GM19238 (cell line): ENCODE results near the gene TCEA2.
A peak's percentile ranks its signal among the peaks of the same experiment; 100 is the strongest.

ENCODE experiments used
- DNase-seq: peaks from one replicate; pipeline ENCODE4 v3.0.0; 2011; ENCODE audit warnings: low spot score; ENCODE audit not compliant: insufficient read length

TCEA2 gene

GRCh38 chr20:64048402-64049044 lies 14.5 kb upstream of the TCEA2 start:
- no peak for DNase-seq

- DNase-seq = no peak
These were observed 13.7 kb upstream of the TCEA2 start, which contains the start of gene SOX18 for GRCh38 chr20:64049060-64049877. Gene SOX18 (minus strand): TSS chr20:64049639. CDS start chr20:64049516, 123 bp downstream.

DNA sequence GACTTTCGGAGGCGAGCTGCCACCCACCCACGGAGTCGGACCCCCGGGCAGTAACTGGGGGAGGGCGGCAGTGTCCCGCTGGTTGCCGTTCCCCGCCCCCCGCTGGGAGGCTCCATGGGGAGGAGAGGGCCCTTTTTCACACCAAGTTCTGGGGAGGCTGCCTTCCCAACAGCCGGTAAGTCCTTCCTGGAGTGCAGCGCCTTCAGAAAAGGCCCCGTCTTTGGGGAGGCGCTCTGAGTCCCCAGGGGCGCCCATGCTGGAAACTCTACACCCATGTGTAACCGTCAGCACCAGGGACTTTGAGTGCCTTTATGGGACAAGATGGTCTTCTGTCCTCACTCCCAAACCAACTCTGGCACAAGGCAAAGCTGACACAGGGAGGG lies 13.1 kb upstream of the TCEA2 start:
- no peak for DNase-seq

- DNase-seq = no peak
These were observed 12.6 kb upstream of the TCEA2 start for GRCh38 chr20:64050261-64051032.

- no peak for DNase-seq
These were observed 12.0 kb upstream of the TCEA2 start for GRCh38 chr20:64051033-64051452.

GRCh38 chr20:64051561-64052325 lies 11.3 kb upstream of the TCEA2 start:
- DNase-seq = no peak

GRCh38 chr20:64052326-64052722 lies 10.7 kb upstream of the TCEA2 start:
- no peak for DNase-seq

- DNase-seq = no peak
These were observed 9.8 kb upstream of the TCEA2 start for GRCh38 chr20:64052987-64053840.

GRCh38 chr20:64053841-64054661 lies 8.9 kb upstream of the TCEA2 start:
- DNase-seq = no peak

- no peak for DNase-seq
These were observed 7.6 kb upstream of the TCEA2 start for GRCh38 chr20:64055396-64055892.

GRCh38 chr20:64055893-64056638 lies 6.9 kb upstream of the TCEA2 start:
- no peak for DNase-seq

- no peak for DNase-seq
These were observed 6.4 kb upstream of the TCEA2 start for GRCh38 chr20:64056639-64056888.

DNA sequence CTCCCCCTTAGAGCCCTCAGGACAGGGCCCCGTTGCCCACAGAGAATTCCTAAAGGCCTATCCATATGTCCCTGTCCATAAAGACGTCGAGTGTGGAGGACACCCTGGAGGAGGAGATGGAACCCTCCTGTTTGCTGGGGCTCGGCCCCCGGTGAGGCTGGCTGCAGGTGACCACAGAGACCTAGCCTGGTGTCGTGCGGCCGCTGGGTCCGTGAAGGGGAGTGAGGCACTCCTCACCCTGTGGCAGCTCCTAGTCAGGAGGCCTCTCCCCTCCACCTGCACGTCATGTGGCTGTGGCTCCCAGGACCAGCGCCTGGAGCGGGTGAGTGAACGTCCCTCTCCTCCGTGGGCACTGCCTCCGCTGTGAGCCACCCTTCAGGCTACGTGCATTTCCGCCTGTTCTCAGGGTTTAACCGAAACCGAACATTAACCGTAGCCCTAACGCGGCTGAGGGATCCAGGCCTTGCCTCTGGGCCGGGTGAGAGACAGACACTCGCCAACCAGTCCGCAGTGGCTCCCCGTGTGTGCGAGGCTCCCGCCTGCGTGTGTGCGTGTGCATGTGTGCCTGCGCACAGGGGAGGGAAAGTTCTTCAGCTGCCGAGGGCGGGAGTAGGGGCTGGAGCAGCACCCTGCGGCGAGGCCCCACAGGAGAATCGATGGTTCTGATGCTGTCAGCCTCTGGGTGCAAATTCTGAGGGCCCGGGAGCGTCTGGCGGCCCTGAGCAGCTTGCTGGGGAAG lies 5.9 kb upstream of the TCEA2 start:
- no peak for DNase-seq

DNA sequence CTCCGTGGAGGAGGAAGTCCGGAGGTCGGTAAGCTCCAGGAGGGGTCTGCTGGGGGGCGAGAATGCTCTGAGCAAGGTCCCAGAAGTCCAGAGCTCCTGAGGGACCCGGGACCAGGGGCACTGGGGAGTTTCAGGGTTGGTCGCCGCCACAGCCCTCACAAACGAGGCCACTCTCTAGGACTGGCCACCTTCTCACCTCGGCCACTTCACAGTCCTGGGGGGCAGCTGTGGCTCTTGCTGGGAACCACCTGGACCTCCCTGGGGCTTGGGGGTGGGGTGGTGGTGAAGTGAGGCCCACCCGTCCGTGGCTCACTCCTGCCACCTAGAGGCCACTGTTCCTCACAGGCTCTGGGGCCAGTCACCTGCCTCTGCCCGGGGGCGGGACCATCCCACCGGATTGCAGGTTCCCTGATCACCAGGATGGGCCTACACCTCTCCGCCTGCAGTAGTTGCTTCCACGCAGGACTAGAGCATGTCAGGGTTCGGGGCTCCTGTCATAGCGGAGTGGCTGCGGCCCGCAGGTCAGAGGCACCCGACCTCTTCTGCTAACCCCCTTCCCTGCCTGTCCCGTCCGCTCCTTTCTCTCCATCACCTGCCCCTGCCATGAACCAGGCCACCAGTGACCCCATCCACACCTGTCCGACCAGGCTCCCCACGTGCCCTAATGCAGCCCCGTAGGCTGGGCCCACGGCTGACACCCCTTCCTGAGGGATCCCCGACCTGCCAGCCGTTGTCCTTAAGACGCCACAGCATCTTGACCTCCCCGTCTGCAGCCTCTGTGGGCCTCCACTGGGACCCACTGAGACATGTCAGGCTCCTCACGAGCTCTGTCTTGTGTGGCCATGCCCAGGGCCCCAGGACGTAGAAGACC lies 5.1 kb upstream of the TCEA2 start:
- DNase-seq = peak; percentile 93

- no peak for DNase-seq
These were observed 4.5 kb upstream of the TCEA2 start for GRCh38 chr20:64058536-64058935.

DNA sequence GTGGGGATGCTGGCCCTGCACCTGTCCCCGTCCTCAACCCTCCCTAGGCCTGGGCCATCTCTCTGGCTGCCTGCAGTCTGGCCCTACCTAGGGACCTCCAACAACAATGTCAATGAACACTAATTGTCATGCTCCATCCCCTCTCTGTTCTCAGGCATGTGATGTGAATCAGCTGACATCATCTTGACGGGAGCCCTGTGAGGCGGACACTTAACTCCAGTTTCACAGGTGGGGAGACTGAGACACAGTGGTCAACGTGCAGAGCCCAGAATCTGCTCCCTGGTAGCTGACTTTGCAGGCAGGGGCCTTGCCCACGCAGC lies 762 bp upstream of the TCEA2 start:
- DNase-seq = no peak

DNA sequence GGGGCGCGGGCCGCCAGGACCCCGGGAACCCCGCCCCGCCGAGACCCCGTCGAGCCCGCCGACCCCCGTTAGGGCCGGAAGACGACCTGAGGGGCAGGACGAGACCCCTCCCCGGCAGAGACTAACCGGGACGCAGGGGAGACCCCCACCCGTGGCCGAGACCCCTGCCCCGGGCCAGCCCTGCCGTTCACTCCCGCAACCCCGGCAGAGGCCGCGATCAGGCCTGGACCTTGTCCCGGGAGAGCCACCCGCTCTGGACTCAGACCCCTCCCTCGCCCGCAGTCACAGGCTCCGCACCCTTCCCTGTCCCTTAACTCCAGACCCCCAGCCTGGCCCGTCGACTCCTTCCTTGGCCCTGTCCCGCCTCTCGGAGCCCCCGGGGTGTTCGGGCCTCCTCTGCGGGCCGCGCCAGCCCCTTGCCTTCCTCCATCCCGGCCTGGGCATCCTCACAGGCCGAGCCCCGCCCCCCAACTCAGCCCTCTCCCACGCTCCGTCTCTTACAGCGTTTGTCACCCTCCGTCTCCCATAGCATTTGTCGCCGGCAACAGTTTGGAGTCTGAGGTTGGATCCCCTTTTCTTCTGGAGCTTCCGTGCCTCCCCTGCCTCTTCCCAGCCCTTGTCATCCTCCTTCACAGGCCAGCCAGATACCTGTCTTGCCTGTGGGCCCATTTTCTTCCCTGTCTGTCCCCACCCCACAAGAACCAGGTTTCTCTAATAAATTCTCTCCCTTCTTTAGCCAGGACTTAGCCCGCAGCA lies 569 bp downstream of the TCEA2 start:
- DNase-seq = no peak
